Keratinocyte (primary cell): ENCODE results near the gene CCDC172. TPM values are rescaled to one million over a fixed set of nuclear protein-coding genes. Genes with fewer than 3 reads are reported as not detected.

Experiments used
- DNase-seq: peaks from one replicate; pipeline ENCODE4 v3.0.0-alpha.2; 2011; ENCODE audit warnings: low read depth, missing footprints, low spot score
- FAIRE-seq: peaks from 2 replicates; lab custom pipeline; 2011; peaks lifted over from hg19 to GRCh38; lab: Jason Lieb, UNC
- H2AFZ ChIP-seq: 2 replicates; pipeline ENCODE4 v1.6.0; 2012; ENCODE audit warnings: low read length, control low read depth, inconsistent platforms; ENCODE audit not compliant: control insufficient read depth
- H3K27ac ChIP-seq: 2 replicates; pipeline ENCODE4 v1.5.1; 2011; ENCODE audit warnings: low read length; ENCODE audit not compliant: control insufficient read depth, insufficient read depth
- H3K27me3 ChIP-seq: 3 replicates; pipeline ENCODE4 v1.6.0; 2011; ENCODE audit warnings: low read length; ENCODE audit not compliant: control insufficient read depth, insufficient read depth; ENCODE audit errors: extremely low read depth
- H3K36me3 ChIP-seq, 2 experiments: 2 replicates in 1 of 2; 3 replicates in 1 of 2; pipeline ENCODE4 v1.5.1; 2011; ENCODE audit warnings: low read length in 2 of 2, mild to moderate bottlenecking in 1 of 2; ENCODE audit not compliant: control insufficient read depth in 2 of 2, insufficient read depth in 2 of 2; ENCODE audit errors: extremely low read depth in 1 of 2
- H3K4me1 ChIP-seq: 3 replicates; pipeline ENCODE4 v1.5.1; 2011; ENCODE audit warnings: low read length; ENCODE audit not compliant: control insufficient read depth, insufficient read depth; ENCODE audit errors: extremely low read depth
- H3K4me2 ChIP-seq: 3 replicates; pipeline ENCODE4 v1.6.0; 2011; ENCODE audit warnings: low read depth, low read length; ENCODE audit not compliant: control insufficient read depth, insufficient read depth; ENCODE audit errors: extremely low read depth
- H3K4me3 ChIP-seq, 3 experiments: fragments of 200-600 bp in 1 of 3; sonication (generic) in 1 of 3; 2 replicates in 2 of 3; 3 replicates in 1 of 3; pipeline ENCODE4 v1.5.1; 2011 to 2016; ENCODE audit warnings: low read length in 3 of 3, mild to moderate bottlenecking in 3 of 3, control low read depth in 2 of 3, inconsistent platforms in 1 of 3, low read depth in 1 of 3, mixed read lengths in 1 of 3, mixed run types in 1 of 3, moderate library complexity in 1 of 3; ENCODE audit not compliant: control insufficient read depth in 2 of 3, insufficient read depth in 2 of 3; ENCODE audit errors: extremely low read depth in 1 of 3
- H3K79me2 ChIP-seq: 2 replicates; pipeline ENCODE4 v1.6.0; 2012; ENCODE audit warnings: low read length; ENCODE audit not compliant: control insufficient read depth, insufficient read depth
- H3K9ac ChIP-seq: 3 replicates; pipeline ENCODE4 v1.6.0; 2011; ENCODE audit warnings: low read length; ENCODE audit not compliant: control insufficient read depth, insufficient read depth; ENCODE audit errors: extremely low read depth
- H3K9me1 ChIP-seq: 3 replicates; pipeline ENCODE4 v1.6.0; 2011; ENCODE audit warnings: low read length; ENCODE audit not compliant: control insufficient read depth, insufficient read depth; ENCODE audit errors: extremely low read depth
- H3K9me3 ChIP-seq: 2 replicates; pipeline ENCODE4 v1.5.1; 2012; ENCODE audit warnings: low read depth, low read length; ENCODE audit not compliant: control insufficient read depth
- H4K20me1 ChIP-seq: 3 replicates; pipeline ENCODE4 v1.6.0; 2011; ENCODE audit warnings: low read length; ENCODE audit not compliant: control insufficient read depth, insufficient read depth; ENCODE audit errors: extremely low read depth
- EZH2 ChIP-seq: IDR thresholded peaks from one replicate; pipeline ENCODE4 v1.6.1; 2012; ENCODE audit warnings: inconsistent platforms, mild to moderate bottlenecking, low read length, moderate library complexity
- dilution Hi-C: fragments of 300-500 bp; cut with MboI; formaldehyde crosslinking; loops from one replicate; pipeline ENCODE4 v1.7.0; 2020; ENCODE audit warnings: low sequenced_read_pairs; ENCODE audit not compliant: extremely low pct_ligation_motif_present
- polyA plus RNA-seq, 5 experiments: library from polyadenylated mRNA; depleted of rRNA in 3 of 5; stranded (reverse) in 3 of 5; stranded (forward) in 1 of 5; unstranded in 1 of 5; fragments of >200 nt; gene quantifications; 1 replicate in 1 of 5; 2 replicates in 3 of 5; 3 replicates in 1 of 5; pipeline versions ENCODE4 v1.2.1 to v1.2.3, GENCODE V29; 2011 to 2012; ENCODE audit warnings: missing spikeins in 2 of 5, low read depth in 1 of 5, low replicate concordance in 1 of 5
- TF ChIP-seq, protein P1 (sequence below), 3 experiments: IDR thresholded peaks in 1 of 3; conservative IDR thresholded peaks in 1 of 3; optimal IDR thresholded peaks in 1 of 3; 2 replicates in 2 of 3; 3 replicates in 1 of 3; pipeline versions ENCODE3 to v1.5.1; 2011; ENCODE audit warnings: low read length in 3 of 3, mild to moderate bottlenecking in 3 of 3, moderate library complexity in 2 of 3, control low read depth in 1 of 3, inconsistent platforms in 1 of 3; ENCODE audit not compliant: insufficient read depth in 2 of 3; ENCODE audit errors: extremely low read depth in 1 of 3

CCDC172 gene
- polyA plus RNA-seq, 1 donor (not counting 4 experiments of a cell fraction or from before 2014, with no cell fraction given) = not detected

DNA sequence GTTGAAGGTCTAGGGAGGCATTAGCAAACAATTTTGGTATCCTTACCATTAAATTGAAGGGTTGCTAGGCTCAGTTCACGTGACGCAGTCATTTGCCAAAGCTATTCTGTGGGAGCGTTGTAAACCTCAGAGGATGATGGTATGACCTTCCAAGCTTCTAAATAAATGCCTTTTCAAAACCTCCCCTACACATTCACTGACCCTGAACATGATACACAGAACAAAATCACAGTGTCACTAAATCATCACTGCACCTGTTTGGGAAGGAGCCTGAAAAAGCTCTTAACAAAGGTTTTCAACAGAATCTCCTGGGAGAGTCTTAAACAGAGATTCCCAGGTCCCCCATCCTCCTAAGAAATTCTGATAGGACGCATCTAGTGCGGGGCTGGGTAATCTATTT is 13.2 kb upstream of the CCDC172 start:
- FAIRE-seq (no peak), DNase-seq (no peak)
- no peaks in the 10 kb centered on the region for H3K79me2 ChIP-seq
- no peaks in the 10 kb centered on the region for H4K20me1 ChIP-seq
- no peaks in the 10 kb centered on the region for H3K9me1 ChIP-seq
- no peaks in the 10 kb centered on the region for H3K9me3 ChIP-seq
- H2AFZ ChIP-seq = no peak overlapping the region
- H3K27ac ChIP-seq = no peak overlapping the region
- no peaks in the 10 kb centered on the region for H3K36me3 ChIP-seq
- H3K4me1 ChIP-seq = no peaks in the 10 kb centered on the region
- H3K4me2 ChIP-seq = no peak overlapping the region
- TF ChIP-seq EZH2 = no peak
- TF ChIP-seq, protein P1, sequence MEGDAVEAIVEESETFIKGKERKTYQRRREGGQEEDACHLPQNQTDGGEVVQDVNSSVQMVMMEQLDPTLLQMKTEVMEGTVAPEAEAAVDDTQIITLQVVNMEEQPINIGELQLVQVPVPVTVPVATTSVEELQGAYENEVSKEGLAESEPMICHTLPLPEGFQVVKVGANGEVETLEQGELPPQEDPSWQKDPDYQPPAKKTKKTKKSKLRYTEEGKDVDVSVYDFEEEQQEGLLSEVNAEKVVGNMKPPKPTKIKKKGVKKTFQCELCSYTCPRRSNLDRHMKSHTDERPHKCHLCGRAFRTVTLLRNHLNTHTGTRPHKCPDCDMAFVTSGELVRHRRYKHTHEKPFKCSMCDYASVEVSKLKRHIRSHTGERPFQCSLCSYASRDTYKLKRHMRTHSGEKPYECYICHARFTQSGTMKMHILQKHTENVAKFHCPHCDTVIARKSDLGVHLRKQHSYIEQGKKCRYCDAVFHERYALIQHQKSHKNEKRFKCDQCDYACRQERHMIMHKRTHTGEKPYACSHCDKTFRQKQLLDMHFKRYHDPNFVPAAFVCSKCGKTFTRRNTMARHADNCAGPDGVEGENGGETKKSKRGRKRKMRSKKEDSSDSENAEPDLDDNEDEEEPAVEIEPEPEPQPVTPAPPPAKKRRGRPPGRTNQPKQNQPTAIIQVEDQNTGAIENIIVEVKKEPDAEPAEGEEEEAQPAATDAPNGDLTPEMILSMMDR (optimal IDR thresholded peaks at IDR 0.05 in 1 of 3, IDR thresholded peaks at IDR 0.05 in 1 of 3, conservative IDR thresholded peaks at IDR 0.05 in 1 of 3; ENCODE audit: extremely low read depth in 1 of 3, insufficient read depth in 2 of 3, low read length in 3 of 3) = no peak
- dilution Hi-C loops = no loop called here
- H3K27me3 ChIP-seq = no peaks in the 10 kb centered on the region
- no peak overlapping the region for H3K4me3 ChIP-seq
- H3K9ac ChIP-seq = no peak overlapping the region

DNA sequence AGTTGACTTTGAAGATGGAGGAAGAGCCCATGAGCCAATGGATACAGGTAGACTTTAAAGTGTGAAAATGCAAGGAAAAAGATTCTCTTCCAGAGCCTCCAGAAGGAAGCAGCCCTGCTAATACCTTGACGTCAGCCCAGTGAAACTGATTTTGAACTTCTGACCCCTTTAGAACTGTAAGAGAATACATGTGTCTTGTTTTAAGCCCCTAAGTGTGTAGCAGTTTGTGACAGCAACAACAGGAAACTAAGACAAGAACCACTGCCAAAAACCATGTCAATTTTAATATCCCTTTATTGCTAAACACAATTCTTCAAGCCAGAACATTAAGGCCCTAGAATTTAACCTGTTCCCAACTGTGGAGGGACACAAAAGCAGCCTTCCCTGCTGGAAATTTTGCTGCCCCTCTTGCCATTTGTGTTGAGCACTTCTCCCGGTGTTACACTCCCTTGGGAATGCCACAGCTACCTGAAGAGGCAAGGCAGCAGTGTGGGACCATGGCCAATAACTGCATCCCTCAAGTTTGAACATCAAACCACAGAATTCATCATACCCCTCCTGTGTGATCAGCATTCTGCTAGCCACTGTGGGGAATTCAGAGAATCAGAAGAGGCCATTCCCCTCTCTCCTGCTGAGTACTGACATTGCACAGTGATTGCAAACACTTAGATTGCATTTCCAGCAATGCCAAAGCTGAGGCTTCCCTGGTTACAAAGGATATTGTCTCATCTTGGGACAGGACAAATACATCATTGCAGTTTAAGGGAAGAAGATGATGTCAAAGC is 12.3 kb upstream of the CCDC172 start:
- Histone ChIP-seq H3K27ac (no peak overlapping the region), H4K20me1 (no peaks in the 10 kb centered on the region), H2AFZ (no peak overlapping the region), H3K9ac (no peak overlapping the region), H3K4me3 (no peak overlapping the region), H3K36me3 (no peaks in the 10 kb centered on the region), H3K79me2 (no peaks in the 10 kb centered on the region), H3K9me3 (no peaks in the 10 kb centered on the region), H3K4me1 (no peaks in the 10 kb centered on the region), H3K4me2 (no peak overlapping the region), H3K9me1 (no peaks in the 10 kb centered on the region), H3K27me3 (no peaks in the 10 kb centered on the region)
- TF ChIP-seq, protein P1 (optimal IDR thresholded peaks at IDR 0.05 in 1 of 3, IDR thresholded peaks at IDR 0.05 in 1 of 3, conservative IDR thresholded peaks at IDR 0.05 in 1 of 3; ENCODE audit: extremely low read depth in 1 of 3, insufficient read depth in 2 of 3, low read length in 3 of 3) = no peak
- no peak for TF ChIP-seq EZH2
- DNase-seq = no peak
- dilution Hi-C loops = no loop called here
- FAIRE-seq = no peak
